GM12878 (cell line): ENCODE data around the gene SLFN5. TPM values are rescaled to one million over a fixed set of nuclear protein-coding genes. Genes with fewer than 3 reads are reported as not detected.
A peak's percentile ranks its signal among the peaks of the same experiment; 100 is the strongest.

Source experiments
- ATAC-seq: fragments of 200-7000 bp; cut with Tn5 transposase; 3 replicates; pipeline ENCODE4 v1.9.1; 2020; ENCODE audit warnings: mild to moderate bottlenecking, moderate library complexity
- BruUV-seq: library from RNA; stranded (reverse); fragments of 400-500 nt; replicated peaks from 2 replicates; lab custom pipeline; 2021; lab: Mats Ljungman, UMichigan
- CTCF ChIA-PET: fragments of 300-600 bp; sonication (Branson Sonifier 250); formaldehyde crosslinking; extraction: SDS; loops from one replicate; lab custom pipeline; 2021; ENCODE audit warnings: inconsistent platforms; lab: Yijun Ruan, JAX
- POLR2A ChIA-PET: fragments of 350-600 bp; formaldehyde crosslinking; extraction: SDS; loops from one replicate; lab custom pipeline; 2021; ENCODE audit warnings: inconsistent platforms; lab: Charles Lee
- RAD21 ChIA-PET: fragments of 300-600 bp; sonication (Branson Sonifier 250); formaldehyde crosslinking; loops from one replicate; lab custom pipeline; 2023; ENCODE audit warnings: antibody characterized with exemption; ENCODE audit not compliant: unreplicated experiment; lab: Charles Lee
- SMC1A ChIA-PET: fragments of 300-600 bp; sonication (Branson Sonifier 250); formaldehyde crosslinking; loops from one replicate; lab custom pipeline; 2023; ENCODE audit not compliant: unreplicated experiment, uncharacterized antibody; lab: Charles Lee
- DNase-seq: peaks from one replicate; pipeline ENCODE4 v3.0.0-alpha.2; 2011; ENCODE audit warnings: low read depth, low spot score
- FAIRE-seq: peaks from 3 replicates; lab custom pipeline; 2011; peaks lifted over from hg19 to GRCh38; lab: Jason Lieb, UNC
- H2AFZ ChIP-seq: 2 replicates; pipeline ENCODE4 v1.6.0; 2011; ENCODE audit warnings: low read depth, low read length, control low read depth; ENCODE audit not compliant: control insufficient read depth
- H3K27ac ChIP-seq: 2 replicates; pipeline ENCODE4 v1.5.1; 2011; ENCODE audit warnings: control low read depth; ENCODE audit not compliant: control insufficient read depth, insufficient read depth
- H3K27me3 ChIP-seq, 2 experiments: replicated peaks in 1 of 2; 2 replicates each; pipeline versions ENCODE4 v1.6.0 to v1.6.1; 2011; ENCODE audit warnings: low read length in 1 of 2; ENCODE audit not compliant: control insufficient read depth in 2 of 2, insufficient read depth in 2 of 2
- H3K36me3 ChIP-seq, 2 experiments: 2 replicates each; pipeline ENCODE4 v1.5.1; 2011; ENCODE audit warnings: low read length in 1 of 2; ENCODE audit not compliant: control insufficient read depth in 2 of 2, insufficient read depth in 2 of 2
- H3K4me1 ChIP-seq: 2 replicates; pipeline ENCODE4 v1.6.1; 2011; ENCODE audit warnings: mild to moderate bottlenecking, low read length, moderate library complexity, mixed read lengths; ENCODE audit not compliant: control insufficient read depth, insufficient read depth
- H3K4me2 ChIP-seq: 2 replicates; pipeline ENCODE4 v1.6.0; 2011; ENCODE audit warnings: control low read depth; ENCODE audit not compliant: control insufficient read depth, insufficient read depth
- H3K4me3 ChIP-seq: fragments of 200-600 bp; sonication (generic); 2 replicates; pipeline ENCODE4 v1.5.1; 2016
- H3K79me2 ChIP-seq: 2 replicates; pipeline ENCODE4 v1.6.0; 2011; ENCODE audit warnings: low read length; ENCODE audit not compliant: control insufficient read depth, insufficient read depth
- H3K9ac ChIP-seq: 2 replicates; pipeline ENCODE4 v1.8.0; 2011; ENCODE audit warnings: low read length, control low read depth, mixed read lengths; ENCODE audit not compliant: control insufficient read depth, insufficient read depth
- H3K9me3 ChIP-seq: replicated peaks from 3 replicates; pipeline ENCODE4 v1.5.1; 2011; ENCODE audit warnings: mild to moderate bottlenecking, low read length; ENCODE audit not compliant: control insufficient read depth, insufficient read depth
- H4K20me1 ChIP-seq: 2 replicates; pipeline ENCODE4 v1.6.0; 2011; ENCODE audit not compliant: control insufficient read depth, insufficient read depth
- CEBPB ChIP-seq, 2 experiments: fragments of 150-350 bp in 1 of 2; IDR thresholded peaks; 2 replicates each; pipeline ENCODE4 v1.6.1; 2012 to 2014; ENCODE audit warnings: low read depth in 2 of 2, low read length in 2 of 2, borderline replicate concordance in 1 of 2, inconsistent platforms in 1 of 2
- CREB1 ChIP-seq: IDR thresholded peaks from 2 replicates; pipeline ENCODE4 v1.6.1; 2012; ENCODE audit warnings: low read depth, mild to moderate bottlenecking, inconsistent platforms
- GABPA ChIP-seq: IDR thresholded peaks from 2 replicates; pipeline ENCODE4 v1.6.1; 2014; ENCODE audit warnings: antibody characterized with exemption, low read depth, mild to moderate bottlenecking, inconsistent platforms
- HDAC2 ChIP-seq: fragments of 200-600 bp; sonication (generic); IDR thresholded peaks from 2 replicates; pipeline ENCODE4 v1.6.1; 2017
- IKZF2 ChIP-seq, 2 experiments: fragments of 450-650 bp; IDR thresholded peaks; 2 replicates each; pipeline ENCODE4 v1.6.1; 2017; ENCODE audit warnings: mild to moderate bottlenecking in 2 of 2, moderate library complexity in 2 of 2
- JUNB ChIP-seq: IDR thresholded peaks from 2 replicates; pipeline ENCODE4 v1.6.1; 2016; ENCODE audit warnings: antibody characterized with exemption, mild to moderate bottlenecking
- JUND ChIP-seq: IDR thresholded peaks from 2 replicates; pipeline ENCODE4 v1.6.1; 2012; ENCODE audit warnings: low read depth, mild to moderate bottlenecking, low read length, improper control_type of control experiment, moderate library complexity
- MYC ChIP-seq: IDR thresholded peaks from 2 replicates; pipeline ENCODE4 v1.6.1; 2011; ENCODE audit warnings: mild to moderate bottlenecking, low read length, moderate library complexity, inconsistent platforms; ENCODE audit not compliant: insufficient read depth, insufficient replicate concordance, insufficient read length, severe bottlenecking
- REST ChIP-seq: IDR thresholded peaks from 2 replicates; pipeline ENCODE4 v1.6.1; 2012; ENCODE audit warnings: mild to moderate bottlenecking, low read depth, low read length
- STAT1 ChIP-seq: fragments of 450-650 bp; conservative IDR thresholded peaks from 2 replicates; pipeline ENCODE4 v1.6.1; 2014; ENCODE audit warnings: antibody characterized with exemption, mild to moderate bottlenecking
- TARDBP ChIP-seq: IDR thresholded peaks from 2 replicates; pipeline ENCODE4 v1.6.1; 2016; ENCODE audit warnings: borderline replicate concordance
- TCF7 ChIP-seq: IDR thresholded peaks from 2 replicates; pipeline ENCODE4 v1.6.1; 2014; ENCODE audit warnings: antibody characterized with exemption, borderline replicate concordance
- WGBS: methylation state at CpG from one replicate; pipeline ENCODE4 v1.1.6; 2016; ENCODE audit warnings: low lambda C conversion rate; ENCODE audit not compliant: insufficient replicate concordance, insufficient coverage; ENCODE audit errors: missing lambda C conversion rate; 5-methylcytosine and 5-hydroxymethylcytosine counted together
- in situ Hi-C: fragments of 300-500 bp; cut with MboI; formaldehyde crosslinking; loops from 9 replicates; pipeline ENCODE4 v1.14.3; 2018; ENCODE audit warnings: mixed read lengths
- intact Hi-C: fragments of 100-400 bp; cut with micrococcal nuclease; formaldehyde crosslinking; loops from one replicate; pipeline ENCODE4 v1.14.2; 2022; ENCODE audit not compliant: unreplicated experiment
- polyA plus RNA-seq, 11 experiments: library from polyadenylated mRNA; depleted of rRNA in 4 of 11; unstranded in 6 of 11; stranded (reverse) in 5 of 11; fragments of >200 nt; fragmentation: Nextera tagmentation in 4 of 11; fragmentation: Illumina TruSeq in 1 of 11; extraction: Ambion mirVana in 4 of 11; extraction: Trizol in 1 of 11; gene quantifications; 1 replicate in 1 of 11; 2 replicates in 10 of 11; pipeline versions ENCODE4 v1.2.1 to v1.2.3, GENCODE V29; 2011 to 2016; ENCODE audit warnings: inconsistent platforms in 2 of 11, missing spikeins in 2 of 11, low read depth in 1 of 11
- total RNA-seq, 4 experiments: library from RNA; depleted of rRNA in 3 of 4; stranded (reverse); fragments of >200 nt in 3 of 4; fragmentation: Illumina TruSeq in 1 of 4; extraction: Trizol in 1 of 4; gene quantifications; 2 replicates each; pipeline versions ENCODE4 v1.2.1 to v1.2.3, GENCODE V29; 2013 to 2021
- TF ChIP-seq, protein P1 (sequence below): fragments of 450-650 bp; IDR thresholded peaks from 2 replicates; pipeline ENCODE4 v1.6.1; 2018; ENCODE audit warnings: mild to moderate bottlenecking, low read depth, moderate library complexity; ENCODE audit not compliant: partially characterized antibody

SLFN5 gene
- total and polyA plus RNA-seq, 10 of the 15 experiments (the other 5 are each of a cell fraction or from before 2014, with no cell fraction given): 0.19 to 2.1 (median 1.3) TPM

DNA sequence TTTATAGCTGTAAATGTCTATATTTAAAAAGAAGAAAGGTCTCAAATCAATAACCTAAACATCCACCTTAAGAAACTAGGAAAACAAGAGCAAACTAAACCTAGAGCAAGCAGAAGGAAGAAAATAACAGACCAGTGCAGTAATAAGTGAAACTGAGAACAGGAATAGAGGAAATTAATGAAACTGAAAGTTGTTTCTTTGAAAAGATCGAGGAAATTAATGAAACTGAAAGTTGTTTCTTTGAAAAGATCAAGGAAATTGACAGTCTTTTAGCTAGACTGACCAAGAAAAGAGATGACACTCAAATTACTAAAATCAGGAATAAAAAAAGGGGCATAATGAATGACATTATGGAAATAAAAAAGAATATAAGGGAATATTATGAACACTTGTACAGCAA is 46.4 kb downstream of the SLFN5 start:
- Histone ChIP-seq H3K27ac (no peak overlapping the region), H3K9me3 (no peaks in the 10 kb centered on the region; the same call in 2 of the 3 replicates), H3K27me3 (no peaks in the 10 kb centered on the region; a peak in 1 of 4 replicates), H3K4me3 (no peak overlapping the region), H2AFZ (no peak overlapping the region), H4K20me1 (no peaks in the 10 kb centered on the region), H3K9ac (no peak overlapping the region), H3K79me2 (no peaks in the 10 kb centered on the region), H3K36me3 (no peaks in the 10 kb centered on the region), H3K4me1 (peaks cover 8% of the 10 kb centered on the region), H3K4me2 (no peak overlapping the region)
- ATAC-seq (no peak), DNase-seq (no peak), FAIRE-seq (no peak)
- 25% methylated on average over 1 of the region's 1 CpG for WGBS
- intact Hi-C loops (no loop called here), in situ Hi-C loops (no loop called here)
- SMC1A ChIA-PET: no interaction called here
- RAD21 ChIA-PET: no interaction called here
- BruUV-seq: no TSS peak
- CTCF ChIA-PET: no interaction called here
- TF ChIP-seq IKZF2 (IDR thresholded peaks at IDR 0.05): peak; percentile 38 to 57; a peak in 3 of 4 replicates
- 0 out of 2 replicates have a peak, but pooled peaks have one; percentile 11 for TF ChIP-seq JUNB
- no peak for TF ChIP-seq CREB1
- no peak for TF ChIP-seq STAT1
- TF ChIP-seq MYC: no peak
- TF ChIP-seq HDAC2: no peak
- POLR2A ChIA-PET: no interaction called here

GRCh38 chr17:35291802-35292201 is 48.9 kb downstream of the SLFN5 start:
- ChIA-PET RAD21 (no interaction called here), SMC1A (interaction anchor here (1.4 kb wide), 1 partner anchor 23 kb away, joined by 4 read pairs; no protein-coding TSS in a partner anchor), CTCF (no interaction called here), POLR2A (no interaction called here)
- Histone ChIP-seq H3K27ac (no peak overlapping the region), H3K9me3 (no peaks in the 10 kb centered on the region; the same call in 2 of the 3 replicates), H2AFZ (no peak overlapping the region), H3K4me2 (no peak overlapping the region), H3K9ac (no peak overlapping the region), H3K36me3 (no peaks in the 10 kb centered on the region), H3K27me3 (peaks cover 0 to 3% of the 10 kb centered on the region in 2 experiments; a peak in 1 of 4 replicates), H3K4me3 (no peak overlapping the region), H4K20me1 (no peaks in the 10 kb centered on the region), H3K79me2 (no peaks in the 10 kb centered on the region), H3K4me1 (peaks cover 8% of the 10 kb centered on the region)
- BruUV-seq: no TSS peak
- intact Hi-C loops (no loop called here), in situ Hi-C loops (no loop called here)
- no peak for DNase-seq
- WGBS: 95% methylated on average over 1 of the region's 1 CpG
- no peak for FAIRE-seq
- no peak for ATAC-seq
- TF ChIP-seq TCF7 (no peak), TARDBP (no peak), GABPA (no peak), JUND (no peak), REST (no peak), CEBPB (IDR thresholded peaks at IDR 0.05; ENCODE audit: borderline replicate concordance in 1 of 2, low read depth in 2 of 2, low read length in 2 of 2) (no peak)
- TF ChIP-seq, protein P1, sequence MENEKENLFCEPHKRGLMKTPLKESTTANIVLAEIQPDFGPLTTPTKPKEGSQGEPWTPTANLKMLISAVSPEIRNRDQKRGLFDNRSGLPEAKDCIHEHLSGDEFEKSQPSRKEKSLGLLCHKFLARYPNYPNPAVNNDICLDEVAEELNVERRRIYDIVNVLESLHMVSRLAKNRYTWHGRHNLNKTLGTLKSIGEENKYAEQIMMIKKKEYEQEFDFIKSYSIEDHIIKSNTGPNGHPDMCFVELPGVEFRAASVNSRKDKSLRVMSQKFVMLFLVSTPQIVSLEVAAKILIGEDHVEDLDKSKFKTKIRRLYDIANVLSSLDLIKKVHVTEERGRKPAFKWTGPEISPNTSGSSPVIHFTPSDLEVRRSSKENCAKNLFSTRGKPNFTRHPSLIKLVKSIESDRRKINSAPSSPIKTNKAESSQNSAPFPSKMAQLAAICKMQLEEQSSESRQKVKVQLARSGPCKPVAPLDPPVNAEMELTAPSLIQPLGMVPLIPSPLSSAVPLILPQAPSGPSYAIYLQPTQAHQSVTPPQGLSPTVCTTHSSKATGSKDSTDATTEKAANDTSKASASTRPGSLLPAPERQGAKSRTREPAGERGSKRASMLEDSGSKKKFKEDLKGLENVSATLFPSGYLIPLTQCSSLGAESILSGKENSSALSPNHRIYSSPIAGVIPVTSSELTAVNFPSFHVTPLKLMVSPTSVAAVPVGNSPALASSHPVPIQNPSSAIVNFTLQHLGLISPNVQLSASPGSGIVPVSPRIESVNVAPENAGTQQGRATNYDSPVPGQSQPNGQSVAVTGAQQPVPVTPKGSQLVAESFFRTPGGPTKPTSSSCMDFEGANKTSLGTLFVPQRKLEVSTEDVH: no peak
